Measurements from ENCODE around the gene GFY. TPM values are rescaled to one million over a fixed set of nuclear protein-coding genes. Genes with fewer than 3 reads are reported as not detected.

GFY gene
- total and polyA plus RNA-seq, 2 donors from 2014 or later = not detected

DNA sequence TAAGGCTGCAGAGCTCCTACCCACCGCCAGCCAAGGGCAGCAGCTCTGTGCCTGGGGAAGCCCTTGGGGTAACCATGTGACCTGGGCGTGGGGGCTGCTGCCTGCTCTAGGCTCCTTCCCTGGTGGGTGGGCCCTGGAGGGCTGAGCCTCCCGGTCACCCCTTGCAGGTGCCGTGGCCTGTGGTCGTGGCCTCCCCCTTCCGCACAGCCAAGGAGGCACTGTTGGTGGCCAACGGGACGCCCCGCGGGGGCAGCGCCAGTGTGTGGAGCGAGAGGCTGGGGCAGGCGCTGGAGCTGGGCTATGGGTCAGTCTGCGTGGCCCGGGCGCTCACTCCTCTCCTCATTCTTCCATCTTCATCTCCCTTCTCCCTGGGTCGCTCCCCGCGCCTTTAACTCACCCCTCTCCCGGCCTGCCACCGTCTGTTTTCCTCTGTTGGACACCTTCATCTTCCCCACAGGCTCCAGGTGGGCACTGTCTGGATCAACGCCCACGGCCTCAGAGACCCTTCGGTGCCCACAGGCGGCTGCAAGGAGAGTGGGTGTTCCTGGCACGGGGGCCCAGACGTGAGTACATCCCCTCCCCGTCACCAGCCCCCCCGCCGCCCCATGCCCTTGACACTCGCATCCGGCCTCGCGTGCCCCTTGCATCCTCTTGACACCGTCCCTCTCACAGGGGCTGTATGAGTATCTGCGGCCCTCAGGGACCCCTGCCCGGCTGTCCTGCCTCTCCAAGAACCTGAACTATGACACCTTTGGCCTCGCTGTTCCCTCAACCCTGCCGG is 39.0 kb downstream of the GFY start:
- Histone ChIP-seq H3K36me3 (ENCODE audit: control insufficient read depth in 2 of 3, insufficient read depth in 3 of 3, low read length in 3 of 3) (peaks cover 0 to 2% (median 0%) of the 10 kb centered on the region in 3 donors), H3K27me3 (ENCODE audit: control insufficient read depth, insufficient read depth, low read length) (no peaks in the 10 kb centered on the region), H3K4me1 (ENCODE audit: control insufficient read depth in 2 of 3, insufficient read depth in 2 of 3, low read depth in 1 of 3, low read length in 3 of 3) (peaks cover 0 to 2% (median 0%) of the 10 kb centered on the region in 3 donors), H3K4me3 (ENCODE audit: low read length in 3 of 3) (no peak overlapping the region), H3K9ac (ENCODE audit: low read length in 3 of 3) (no peak overlapping the region), H3K27ac (ENCODE audit: low read depth in 2 of 2, low read length in 2 of 2) (no peak overlapping the region), H3K9me3 (ENCODE audit: control insufficient read depth in 2 of 3, insufficient read depth in 1 of 3, low read length in 3 of 3) (no peaks in the 10 kb centered on the region)
- DNase-seq (no peak), FAIRE-seq (no peak)
- intact Hi-C loops (cut with DNase I) = no loop called here
- TF ChIP-seq, protein P1, sequence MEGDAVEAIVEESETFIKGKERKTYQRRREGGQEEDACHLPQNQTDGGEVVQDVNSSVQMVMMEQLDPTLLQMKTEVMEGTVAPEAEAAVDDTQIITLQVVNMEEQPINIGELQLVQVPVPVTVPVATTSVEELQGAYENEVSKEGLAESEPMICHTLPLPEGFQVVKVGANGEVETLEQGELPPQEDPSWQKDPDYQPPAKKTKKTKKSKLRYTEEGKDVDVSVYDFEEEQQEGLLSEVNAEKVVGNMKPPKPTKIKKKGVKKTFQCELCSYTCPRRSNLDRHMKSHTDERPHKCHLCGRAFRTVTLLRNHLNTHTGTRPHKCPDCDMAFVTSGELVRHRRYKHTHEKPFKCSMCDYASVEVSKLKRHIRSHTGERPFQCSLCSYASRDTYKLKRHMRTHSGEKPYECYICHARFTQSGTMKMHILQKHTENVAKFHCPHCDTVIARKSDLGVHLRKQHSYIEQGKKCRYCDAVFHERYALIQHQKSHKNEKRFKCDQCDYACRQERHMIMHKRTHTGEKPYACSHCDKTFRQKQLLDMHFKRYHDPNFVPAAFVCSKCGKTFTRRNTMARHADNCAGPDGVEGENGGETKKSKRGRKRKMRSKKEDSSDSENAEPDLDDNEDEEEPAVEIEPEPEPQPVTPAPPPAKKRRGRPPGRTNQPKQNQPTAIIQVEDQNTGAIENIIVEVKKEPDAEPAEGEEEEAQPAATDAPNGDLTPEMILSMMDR (IDR thresholded peaks at IDR 0.05; ENCODE audit: borderline replicate concordance, extremely low read depth, insufficient read depth) = no peak

DNA sequence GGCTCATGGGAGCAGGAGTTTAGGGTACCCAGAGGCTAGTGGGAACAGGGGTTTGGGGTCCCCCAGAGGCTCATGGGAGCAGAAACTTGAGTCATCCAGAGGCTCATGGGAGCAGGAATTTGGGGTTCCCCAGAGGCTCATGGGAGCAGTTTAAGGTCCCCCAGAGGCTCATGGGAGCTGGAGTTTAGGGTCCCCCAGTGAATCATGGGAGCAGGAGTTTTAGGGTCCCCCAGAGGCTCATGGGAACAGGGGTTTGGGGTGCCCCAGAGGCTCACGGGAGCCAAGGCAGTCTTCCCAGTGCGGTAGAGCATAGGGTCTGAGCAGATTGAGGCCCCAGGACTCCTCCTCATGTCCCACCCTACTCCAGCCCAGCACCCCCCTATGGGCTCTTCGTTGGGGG is 40.2 kb downstream of the GFY start:
- intact Hi-C loops (cut with DNase I) = no loop called here
- no peak for FAIRE-seq
- peaks cover 0 to 2% (median 0%) of the 10 kb centered on the region in 3 donors for H3K36me3 ChIP-seq (ENCODE audit: control insufficient read depth in 2 of 3, insufficient read depth in 3 of 3, low read length in 3 of 3)

DNA sequence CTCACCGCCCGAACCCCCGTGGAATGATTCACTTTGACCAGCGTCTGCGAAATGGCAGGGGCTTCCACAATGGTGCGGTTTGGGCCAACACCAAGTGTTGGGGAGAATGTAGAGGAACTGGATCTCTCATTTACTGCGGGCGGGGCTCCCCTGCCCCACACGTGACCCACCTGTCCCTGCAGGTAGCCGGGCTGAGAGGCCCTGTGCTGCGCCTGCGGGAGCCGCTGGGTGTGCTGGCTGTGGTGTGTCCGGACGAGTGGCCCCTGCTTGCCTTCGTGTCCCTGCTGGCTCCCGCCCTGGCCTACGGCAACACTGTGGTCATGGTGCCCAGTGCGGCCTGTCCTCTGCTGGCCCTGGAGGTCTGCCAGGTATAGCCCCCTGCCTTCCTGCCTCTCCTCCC is 43.0 kb downstream of the GFY start:
- Histone ChIP-seq H3K27me3 (ENCODE audit: control insufficient read depth, insufficient read depth, low read length) (no peaks in the 10 kb centered on the region), H3K27ac (ENCODE audit: low read depth in 2 of 2, low read length in 2 of 2) (no peak overlapping the region), H3K4me1 (ENCODE audit: control insufficient read depth in 2 of 3, insufficient read depth in 2 of 3, low read depth in 1 of 3, low read length in 3 of 3) (peaks cover 0 to 2% (median 0%) of the 10 kb centered on the region in 3 donors), H3K9ac (ENCODE audit: low read length in 3 of 3) (no peak overlapping the region), H3K36me3 (ENCODE audit: control insufficient read depth in 2 of 3, insufficient read depth in 3 of 3, low read length in 3 of 3) (peaks cover 0 to 2% (median 0%) of the 10 kb centered on the region in 3 donors), H3K9me3 (ENCODE audit: control insufficient read depth in 2 of 3, insufficient read depth in 1 of 3, low read length in 3 of 3) (no peaks in the 10 kb centered on the region), H3K4me3 (ENCODE audit: low read length in 3 of 3) (no peak overlapping the region)
- no peak for FAIRE-seq
- no peak for DNase-seq
- intact Hi-C loops (cut with DNase I) = no loop called here
- TF ChIP-seq, protein P1 (IDR thresholded peaks at IDR 0.05; ENCODE audit: borderline replicate concordance, extremely low read depth, insufficient read depth) = no peak

More for the DNA sequence above, 40.2 kb downstream of the GFY start:
- no peaks in the 10 kb centered on the region for H3K9me3 ChIP-seq (ENCODE audit: control insufficient read depth in 2 of 3, insufficient read depth in 1 of 3, low read length in 3 of 3)
- TF ChIP-seq, protein P1 (IDR thresholded peaks at IDR 0.05; ENCODE audit: borderline replicate concordance, extremely low read depth, insufficient read depth) = no peak
- no peak overlapping the region for H3K27ac ChIP-seq (ENCODE audit: low read depth in 2 of 2, low read length in 2 of 2)
- peaks cover 0 to 2% (median 0%) of the 10 kb centered on the region in 3 donors for H3K4me1 ChIP-seq (ENCODE audit: control insufficient read depth in 2 of 3, insufficient read depth in 2 of 3, low read depth in 1 of 3, low read length in 3 of 3)
- H3K4me3 ChIP-seq (ENCODE audit: low read length in 3 of 3) = no peak overlapping the region
- H3K9ac ChIP-seq (ENCODE audit: low read length in 3 of 3) = no peak overlapping the region
- no peak for DNase-seq
- no peaks in the 10 kb centered on the region for H3K27me3 ChIP-seq (ENCODE audit: control insufficient read depth, insufficient read depth, low read length)

Data from kidney (tissue), 14 donors.